Left ventricle myocardium inferior (tissue), 1 donor: ENCODE data around the gene SLC6A17. TPM values are rescaled to one million over a fixed set of nuclear protein-coding genes. Genes with fewer than 3 reads are reported as not detected.

Experiments
- DNase-seq: peaks from one replicate; pipeline ENCODE4 v3.0.0-alpha.2; 2020
- H3K27ac ChIP-seq: fragments of 200-600 bp; replicated peaks from 2 replicates; pipeline ENCODE4 v1.8.0; 2021
- H3K27me3 ChIP-seq: fragments of 200-600 bp; 2 replicates; pipeline ENCODE4 v1.8.0; 2021; ENCODE audit warnings: low read depth
- H3K36me3 ChIP-seq: fragments of 200-600 bp; 2 replicates; pipeline ENCODE4 v1.8.0; 2021
- H3K4me1 ChIP-seq: fragments of 200-600 bp; 2 replicates; pipeline ENCODE4 v1.8.0; 2021
- H3K4me3 ChIP-seq: fragments of 200-600 bp; 2 replicates; pipeline ENCODE4 v1.8.0; 2021; ENCODE audit warnings: mild to moderate bottlenecking, moderate library complexity
- H3K9me3 ChIP-seq: fragments of 200-600 bp; replicated peaks from 2 replicates; pipeline ENCODE4 v1.8.0; 2021
- intact Hi-C: fragments of 100-400 bp; cut with micrococcal nuclease; formaldehyde crosslinking; loops from one replicate; pipeline ENCODE4 v1.11.0; 2022
- total RNA-seq: library from RNA; stranded (reverse); fragmentation: NEBNext Ultra II Directional; extraction: Animal tissue kit (Norgen Biotek cat#: 25700); gene quantifications from one replicate; pipeline ENCODE4 v1.2.1, GENCODE V29; 2021
- TF ChIP-seq, protein P1 (sequence below): fragments of 200-600 bp; IDR thresholded peaks from 2 replicates; pipeline ENCODE4 v1.8.0; 2021; ENCODE audit warnings: antibody characterized with exemption, mild to moderate bottlenecking, borderline replicate concordance
- donor health status: DM: no; HTN: yes; CAD: no; lungs with severe emphysema.

The SLC6A17 gene
- total RNA-seq, 1 donor from 2014 or later = not detected

DNA sequence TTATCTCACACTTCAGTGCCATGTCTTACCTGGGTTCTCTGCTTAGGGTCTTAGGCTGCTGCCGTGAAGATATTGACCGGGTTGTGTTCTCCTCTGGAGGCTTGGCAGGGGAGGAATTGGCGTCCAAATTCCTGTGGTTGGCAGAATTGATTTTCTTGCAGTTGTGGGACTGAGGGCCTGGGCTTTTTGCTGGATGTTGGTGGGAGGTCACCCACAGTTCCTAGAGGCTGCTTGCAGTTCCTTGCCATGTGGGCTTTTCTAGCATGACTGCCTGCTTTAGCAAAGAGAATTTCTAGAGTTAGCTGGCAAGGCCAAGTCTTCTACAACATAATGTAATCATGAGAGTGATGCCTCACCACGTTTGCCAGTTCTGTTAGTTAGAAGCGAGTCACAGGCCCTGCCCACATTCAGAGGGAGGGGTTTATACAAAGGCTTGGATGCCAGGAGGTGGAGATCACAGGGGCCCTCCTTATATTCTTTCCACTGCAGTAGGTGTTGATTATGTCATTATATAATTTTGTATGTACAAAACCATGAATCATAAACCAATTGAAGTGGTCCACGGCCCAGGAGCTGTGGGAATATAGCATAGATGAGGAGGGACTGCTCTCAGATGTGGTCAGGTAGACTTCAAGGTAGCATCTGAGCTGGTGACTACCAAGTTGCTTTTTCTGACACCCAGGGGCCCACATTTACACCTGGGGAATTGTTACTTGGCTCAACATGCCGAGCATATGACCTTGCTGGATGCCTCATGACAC is 31.5 kb upstream of the SLC6A17 start:
- Histone ChIP-seq H3K9me3 (peaks cover 4% of the 10 kb centered on the region), H3K27me3 (peaks cover 38% of the 10 kb centered on the region), H3K27ac (no peak overlapping the region), H3K4me1 (no peaks in the 10 kb centered on the region), H3K4me3 (no peak overlapping the region), H3K36me3 (no peaks in the 10 kb centered on the region)
- no peak for DNase-seq
- TF ChIP-seq, protein P1, sequence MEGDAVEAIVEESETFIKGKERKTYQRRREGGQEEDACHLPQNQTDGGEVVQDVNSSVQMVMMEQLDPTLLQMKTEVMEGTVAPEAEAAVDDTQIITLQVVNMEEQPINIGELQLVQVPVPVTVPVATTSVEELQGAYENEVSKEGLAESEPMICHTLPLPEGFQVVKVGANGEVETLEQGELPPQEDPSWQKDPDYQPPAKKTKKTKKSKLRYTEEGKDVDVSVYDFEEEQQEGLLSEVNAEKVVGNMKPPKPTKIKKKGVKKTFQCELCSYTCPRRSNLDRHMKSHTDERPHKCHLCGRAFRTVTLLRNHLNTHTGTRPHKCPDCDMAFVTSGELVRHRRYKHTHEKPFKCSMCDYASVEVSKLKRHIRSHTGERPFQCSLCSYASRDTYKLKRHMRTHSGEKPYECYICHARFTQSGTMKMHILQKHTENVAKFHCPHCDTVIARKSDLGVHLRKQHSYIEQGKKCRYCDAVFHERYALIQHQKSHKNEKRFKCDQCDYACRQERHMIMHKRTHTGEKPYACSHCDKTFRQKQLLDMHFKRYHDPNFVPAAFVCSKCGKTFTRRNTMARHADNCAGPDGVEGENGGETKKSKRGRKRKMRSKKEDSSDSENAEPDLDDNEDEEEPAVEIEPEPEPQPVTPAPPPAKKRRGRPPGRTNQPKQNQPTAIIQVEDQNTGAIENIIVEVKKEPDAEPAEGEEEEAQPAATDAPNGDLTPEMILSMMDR = no peak
- intact Hi-C loops = no loop called here

DNA sequence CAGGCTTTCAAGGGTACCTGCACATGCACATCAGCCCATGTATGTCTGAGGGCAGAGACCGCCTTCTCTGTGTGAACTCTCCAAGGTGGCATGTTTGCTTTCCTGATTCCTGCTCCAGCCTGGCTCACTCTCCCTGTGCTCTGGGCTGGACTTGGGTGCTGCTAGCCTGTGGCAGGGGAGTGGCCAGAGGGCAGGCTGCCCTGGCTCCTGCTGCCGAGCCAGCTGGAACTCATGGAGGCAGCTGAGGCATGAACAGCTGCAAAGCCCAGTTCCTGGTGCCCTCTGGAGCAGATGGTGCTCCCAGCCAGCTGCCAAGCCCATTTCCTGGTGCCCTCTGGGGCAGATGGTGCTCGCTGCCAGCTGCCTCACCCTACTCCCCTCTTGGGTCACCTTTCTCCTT is 30.5 kb upstream of the SLC6A17 start:
- no peak overlapping the region for H3K27ac ChIP-seq
- H3K4me1 ChIP-seq = no peaks in the 10 kb centered on the region
- intact Hi-C loops = no loop called here
- H3K36me3 ChIP-seq = no peaks in the 10 kb centered on the region
- DNase-seq = no peak
- H3K4me3 ChIP-seq = no peak overlapping the region
- peaks cover 28% of the 10 kb centered on the region for H3K27me3 ChIP-seq
- TF ChIP-seq, protein P1 = no peak
- peaks cover 10% of the 10 kb centered on the region for H3K9me3 ChIP-seq

DNA sequence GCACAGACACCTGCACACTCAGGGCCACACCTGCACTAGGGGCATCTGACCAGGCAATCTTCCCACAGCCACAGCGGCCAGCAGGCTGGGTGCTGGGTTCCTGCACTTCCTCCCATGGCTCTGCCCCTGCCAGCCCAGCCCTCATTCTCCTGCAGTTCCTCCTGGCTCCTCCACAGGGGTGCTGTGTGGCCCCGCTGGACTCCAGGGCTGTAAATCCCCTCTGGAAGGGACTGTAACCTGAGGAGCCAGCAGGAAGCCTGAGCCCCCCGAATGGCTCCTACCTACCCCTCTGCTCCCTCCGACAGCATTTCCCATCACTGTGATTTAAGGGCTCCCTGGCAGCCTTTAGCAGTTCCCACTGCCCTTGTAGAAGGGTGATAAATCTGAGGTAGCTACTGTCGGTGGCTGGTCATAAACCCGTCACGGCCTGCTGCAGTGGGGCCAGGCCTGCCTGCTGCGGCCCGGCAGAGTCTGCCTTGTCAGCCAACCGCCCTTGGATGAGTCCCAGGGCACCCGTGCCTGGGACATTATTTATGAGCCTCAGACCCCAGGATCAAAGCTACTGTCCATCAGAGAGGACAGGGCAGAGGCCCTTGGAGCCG is 29.2 kb upstream of the SLC6A17 start:
- no peak overlapping the region for H3K27ac ChIP-seq
- peaks cover 15% of the 10 kb centered on the region for H3K9me3 ChIP-seq
- H3K27me3 ChIP-seq = peaks cover 16% of the 10 kb centered on the region
- DNase-seq = no peak
- TF ChIP-seq, protein P1 = no peak
- intact Hi-C loops = no loop called here
- H3K4me1 ChIP-seq = no peaks in the 10 kb centered on the region
- no peaks in the 10 kb centered on the region for H3K36me3 ChIP-seq
- H3K4me3 ChIP-seq = no peak overlapping the region

DNA sequence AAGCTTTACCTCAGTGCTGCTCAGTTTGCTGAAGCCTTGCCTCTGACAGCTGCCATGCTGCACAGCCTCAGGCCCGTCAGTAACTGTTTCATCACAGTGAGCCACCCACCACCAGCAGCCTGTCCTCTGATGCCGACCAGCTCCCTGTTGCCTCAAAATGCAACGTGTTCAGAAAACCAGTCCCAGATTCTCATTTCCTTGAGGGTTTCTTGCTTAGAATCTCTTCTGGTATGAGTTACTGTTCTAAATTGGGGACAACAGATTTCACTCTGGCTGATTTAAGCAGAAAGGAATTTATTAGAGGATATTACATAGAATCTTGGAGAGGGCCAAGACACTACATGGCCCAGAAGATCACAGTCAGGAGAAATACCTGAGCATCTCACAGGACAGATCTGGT is 27.1 kb upstream of the SLC6A17 start:
- Histone ChIP-seq H3K27ac (no peak overlapping the region), H3K27me3 (peaks cover 28% of the 10 kb centered on the region), H3K9me3 (peaks cover 21% of the 10 kb centered on the region), H3K36me3 (no peaks in the 10 kb centered on the region), H3K4me1 (no peaks in the 10 kb centered on the region), H3K4me3 (no peak overlapping the region)
- intact Hi-C loops = no loop called here
- TF ChIP-seq, protein P1 = no peak
- DNase-seq = no peak

DNA sequence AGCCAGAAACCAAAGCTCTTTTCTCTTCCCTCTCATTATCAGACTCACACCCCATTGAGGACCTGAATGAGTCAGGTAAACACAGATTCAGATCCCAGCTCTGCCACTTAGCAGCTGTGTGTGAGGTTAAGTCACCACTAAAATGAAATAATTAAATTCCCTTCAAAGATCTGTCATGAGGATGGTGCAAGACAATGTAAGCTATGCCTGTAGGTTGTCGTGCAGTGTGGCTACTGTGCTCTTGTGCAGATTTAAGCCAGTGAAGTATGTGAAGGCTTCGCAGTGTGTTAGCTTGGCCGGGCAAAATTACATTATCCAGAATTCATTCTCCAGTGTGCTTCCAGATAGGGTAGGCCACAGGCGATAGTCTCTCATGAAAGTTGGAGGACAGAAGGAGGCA is 24.5 kb upstream of the SLC6A17 start:
- no peak overlapping the region for H3K4me3 ChIP-seq
- peaks cover 9% of the 10 kb centered on the region for H3K4me1 ChIP-seq
- H3K27ac ChIP-seq = no peak overlapping the region
- intact Hi-C loops = no loop called here
- no peaks in the 10 kb centered on the region for H3K36me3 ChIP-seq
- peaks cover 54% of the 10 kb centered on the region for H3K27me3 ChIP-seq
- no peak for DNase-seq
- TF ChIP-seq, protein P1 = no peak
- peaks cover 21% of the 10 kb centered on the region for H3K9me3 ChIP-seq
